GM12864 (cell line): ENCODE results near the gene FCHO2.

Experiments
- DNase-seq: peaks from one replicate; pipeline ENCODE4 v3.0.0-alpha.2; 2011; ENCODE audit warnings: low read depth
- H3K4me3 ChIP-seq: 2 replicates; pipeline ENCODE4 v1.5.1; 2011; ENCODE audit warnings: mild to moderate bottlenecking, low read depth, low read length, control low read depth
- CTCF ChIP-seq: IDR thresholded peaks from 2 replicates; pipeline ENCODE4 v1.5.1; 2011; ENCODE audit warnings: low read depth, mild to moderate bottlenecking, moderate library complexity, low read length, control low read depth, inconsistent platforms; ENCODE audit errors: missing control alignments

FCHO2 gene

GRCh38 chr5:73117088-73117740 is 161.4 kb downstream of the FCHO2 start:
- DNase-seq: no peak
- no peak overlapping the region for H3K4me3 ChIP-seq
- no peak for TF ChIP-seq CTCF

GRCh38 chr5:73118391-73118973 is 162.6 kb downstream of the FCHO2 start:
- H3K4me3 ChIP-seq: no peak overlapping the region
- DNase-seq: no peak
- TF ChIP-seq CTCF: no peak

- DNase-seq: no peak
- no peak overlapping the region for H3K4me3 ChIP-seq
These were observed 163.8 kb downstream of the FCHO2 start for GRCh38 chr5:73119451-73120157.

GRCh38 chr5:73120222-73121118 is 164.6 kb downstream of the FCHO2 start, which contains the start of gene TMEM171:
Gene TMEM171, plus strand, starts transcription at chr5:73120575. Its CDS starts 2,799 bp downstream, at chr5:73123374.
- TF ChIP-seq CTCF: no peak
- H3K4me3 ChIP-seq: no peak within 1 kb of the TSS
- DNase-seq: no peak

More at GRCh38 chr5:73119451-73120157, 163.8 kb downstream of the FCHO2 start:
- TF ChIP-seq CTCF: no peak

GRCh38 chr5:73121119-73121463 is 165.2 kb downstream of the FCHO2 start:
- no peak for TF ChIP-seq CTCF
- DNase-seq: no peak
- H3K4me3 ChIP-seq: no peak overlapping the region

GRCh38 chr5:73122875-73123810 is 167.3 kb downstream of the FCHO2 start:
- no peak for TF ChIP-seq CTCF
- H3K4me3 ChIP-seq: no peak overlapping the region
- DNase-seq: no peak
